Measurements from ENCODE around the gene FBLN1. TPM values are rescaled to one million over a fixed set of nuclear protein-coding genes. Genes with fewer than 3 reads are reported as not detected.

FBLN1 gene
- total and polyA plus RNA-seq, 11 donors: 22.4 to 239 (median 44.7) TPM

DNA sequence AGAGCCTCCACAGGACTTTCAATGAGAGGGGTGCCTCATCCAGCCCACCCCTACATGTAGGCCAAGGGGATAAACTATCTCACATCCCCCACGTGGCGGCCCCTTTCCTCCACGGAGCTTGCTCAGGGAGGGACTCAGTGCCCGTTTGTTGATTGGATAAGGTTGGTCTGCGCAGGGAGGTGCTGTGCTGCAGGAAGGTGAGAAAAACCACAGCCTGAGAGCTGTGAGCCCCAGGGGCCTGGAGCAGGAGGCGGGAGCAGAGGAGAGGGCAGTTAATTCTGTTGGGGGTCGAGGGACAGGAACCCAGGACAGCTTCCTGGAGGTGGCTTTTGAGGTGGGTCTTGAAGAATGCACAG lies 137.0 kb downstream of the FBLN1 start:
- WGBS, 4 donors: 51 to 67% (median 58%) methylated on average over 7 of the region's 7 CpGs
- no peak for TF ChIP-seq POLR2A (IDR thresholded peaks at IDR 0.05)
- TF ChIP-seq, protein P1, sequence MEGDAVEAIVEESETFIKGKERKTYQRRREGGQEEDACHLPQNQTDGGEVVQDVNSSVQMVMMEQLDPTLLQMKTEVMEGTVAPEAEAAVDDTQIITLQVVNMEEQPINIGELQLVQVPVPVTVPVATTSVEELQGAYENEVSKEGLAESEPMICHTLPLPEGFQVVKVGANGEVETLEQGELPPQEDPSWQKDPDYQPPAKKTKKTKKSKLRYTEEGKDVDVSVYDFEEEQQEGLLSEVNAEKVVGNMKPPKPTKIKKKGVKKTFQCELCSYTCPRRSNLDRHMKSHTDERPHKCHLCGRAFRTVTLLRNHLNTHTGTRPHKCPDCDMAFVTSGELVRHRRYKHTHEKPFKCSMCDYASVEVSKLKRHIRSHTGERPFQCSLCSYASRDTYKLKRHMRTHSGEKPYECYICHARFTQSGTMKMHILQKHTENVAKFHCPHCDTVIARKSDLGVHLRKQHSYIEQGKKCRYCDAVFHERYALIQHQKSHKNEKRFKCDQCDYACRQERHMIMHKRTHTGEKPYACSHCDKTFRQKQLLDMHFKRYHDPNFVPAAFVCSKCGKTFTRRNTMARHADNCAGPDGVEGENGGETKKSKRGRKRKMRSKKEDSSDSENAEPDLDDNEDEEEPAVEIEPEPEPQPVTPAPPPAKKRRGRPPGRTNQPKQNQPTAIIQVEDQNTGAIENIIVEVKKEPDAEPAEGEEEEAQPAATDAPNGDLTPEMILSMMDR (IDR thresholded peaks at IDR 0.05): no peak
- ATAC-seq: no peak
- intact Hi-C loops (cut with DNase I): loop anchor here in 7 of 10 donors (5.0 to 10.0 kb wide), 4 partner anchors 62 to 475 kb away; no protein-coding TSS in a partner anchor
- H3K27me3 ChIP-seq: peaks cover 0 to 34% (median 4%) of the 10 kb centered on the region in 9 donors
- no peak overlapping the region for H3K27ac ChIP-seq
- peaks cover 0 to 14% (median 0%) of the 10 kb centered on the region in 12 donors for H3K4me1 ChIP-seq
- no peak overlapping the region for H3K4me3 ChIP-seq
- DNase-seq: no peak
- no peaks in the 10 kb centered on the region for H3K36me3 ChIP-seq
- no peaks in the 10 kb centered on the region for H3K9me3 ChIP-seq

- peak; percentile 59 to 78 (median 71) for ATAC-seq
- no peak overlapping the region for H3K4me3 ChIP-seq
- H3K27me3 ChIP-seq: peaks cover 0 to 40% (median 7%) of the 10 kb centered on the region in 9 donors
- no peaks in the 10 kb centered on the region for H3K9me3 ChIP-seq
- no peak overlapping the region for H3K27ac ChIP-seq
- H3K36me3 ChIP-seq: no peaks in the 10 kb centered on the region
- intact Hi-C loops (cut with DNase I): loop anchor here in 7 of 10 donors (5.0 to 10.0 kb wide), 4 partner anchors 63 to 474 kb away; no protein-coding TSS in a partner anchor
- DNase-seq: peak in 1 of 5 donors; percentile 51
- no peak for TF ChIP-seq POLR2A (IDR thresholded peaks at IDR 0.05)
- TF ChIP-seq, protein P1 (IDR thresholded peaks at IDR 0.05): no peak
- WGBS, 4 donors: 50 to 66% (median 56%) methylated on average over 3 to 7 of the region's 7 CpGs
- peaks cover 0 to 16% (median 2%) of the 10 kb centered on the region in 12 donors for H3K4me1 ChIP-seq
Measured at GRCh38 chr22:45640291-45640940, 137.7 kb downstream of the FBLN1 start.

- Histone ChIP-seq H3K4me3 (no peak overlapping the region), H3K27ac (no peak overlapping the region), H3K9me3 (no peaks in the 10 kb centered on the region), H3K27me3 (peaks cover 0 to 45% (median 11%) of the 10 kb centered on the region in 9 donors), H3K4me1 (peaks cover 0 to 18% (median 5%) of the 10 kb centered on the region in 12 donors), H3K36me3 (no peaks in the 10 kb centered on the region)
- no peak for DNase-seq
- no peak for TF ChIP-seq POLR2A (IDR thresholded peaks at IDR 0.05)
- TF ChIP-seq, protein P1 (IDR thresholded peaks at IDR 0.05): no peak
- 83 to 91% (median 90%) methylated on average over 19 to 24 of the region's 24 CpGs for WGBS, 4 donors
- intact Hi-C loops (cut with DNase I): loop anchor here in 7 of 10 donors (5.0 to 10.0 kb wide), 4 partner anchors 64 to 474 kb away; no protein-coding TSS in a partner anchor
- no peak for ATAC-seq
Measured at GRCh38 chr22:45640941-45641621, 138.4 kb downstream of the FBLN1 start.

- 49 to 54% (median 52%) methylated on average over 2 of the region's 2 CpGs for WGBS, 4 donors
- DNase-seq: no peak
- no peak for TF ChIP-seq POLR2A (IDR thresholded peaks at IDR 0.05)
- TF ChIP-seq, protein P1 (IDR thresholded peaks at IDR 0.05): no peak
- H3K4me1 ChIP-seq: peaks cover 0 to 18% (median 5%) of the 10 kb centered on the region in 12 donors
- peaks cover 0 to 52% (median 11%) of the 10 kb centered on the region in 9 donors for H3K27me3 ChIP-seq
- H3K36me3 ChIP-seq: no peaks in the 10 kb centered on the region
- no peak overlapping the region for H3K4me3 ChIP-seq
- H3K27ac ChIP-seq: no peak overlapping the region
- intact Hi-C loops (cut with DNase I): loop anchor here in 7 of 10 donors (5.0 to 10.0 kb wide), 4 partner anchors 66 to 472 kb away; no protein-coding TSS in a partner anchor
- H3K9me3 ChIP-seq: no peaks in the 10 kb centered on the region
- ATAC-seq: no peak
Measured at GRCh38 chr22:45642986-45643385, 140.3 kb downstream of the FBLN1 start.
